MM.1S (cell line): ENCODE results near the gene SCAF11.

Experiments used
- DNase-seq: peaks from one replicate; pipeline ENCODE4 v3.0.0-alpha.2; 2015
- H2AFZ ChIP-seq: fragments of 300-600 bp; sonication (generic); 2 replicates; pipeline ENCODE4 v1.6.0; 2016; ENCODE audit warnings: antibody characterized with exemption, low read length
- H3F3A ChIP-seq: fragments of 300-600 bp; sonication (generic); 2 replicates; pipeline ENCODE4 v1.6.1; 2016; ENCODE audit warnings: mild to moderate bottlenecking, antibody characterized with exemption, low read length, moderate library complexity, mixed read lengths; ENCODE audit not compliant: insufficient read depth
- H3K27ac ChIP-seq: fragments of 300-600 bp; sonication (generic); 2 replicates; pipeline ENCODE4 v1.5.1; 2016; ENCODE audit warnings: mild to moderate bottlenecking, low read length
- H3K27me3 ChIP-seq: fragments of 300-600 bp; sonication (generic); replicated peaks from 2 replicates; pipeline ENCODE4 v1.6.0; 2016; ENCODE audit warnings: low read length; ENCODE audit not compliant: insufficient read depth
- H3K36me3 ChIP-seq: fragments of 300-600 bp; sonication (generic); replicated peaks from 2 replicates; pipeline ENCODE4 v1.6.1; 2016; ENCODE audit warnings: mild to moderate bottlenecking, low read length, mixed read lengths; ENCODE audit not compliant: insufficient read depth
- H3K4me1 ChIP-seq: fragments of 300-600 bp; sonication (generic); 2 replicates; pipeline ENCODE4 v1.6.1; 2016; ENCODE audit warnings: low read length, mixed read lengths
- H3K4me2 ChIP-seq: fragments of 300-600 bp; sonication (generic); 2 replicates; pipeline ENCODE4 v1.6.0; 2016; ENCODE audit warnings: low read depth, low read length
- H3K4me3 ChIP-seq: fragments of 300-600 bp; sonication (generic); 2 replicates; pipeline ENCODE4 v1.5.1; 2016; ENCODE audit warnings: low read length, mixed read lengths
- H3K79me2 ChIP-seq: fragments of 300-600 bp; sonication (generic); 2 replicates; pipeline ENCODE4 v1.6.1; 2016; ENCODE audit warnings: mixed run types, low read length, mixed read lengths
- H3K9ac ChIP-seq: fragments of 300-600 bp; sonication (generic); 2 replicates; pipeline ENCODE4 v1.6.1; 2016; ENCODE audit warnings: low read length, mixed read lengths
- H3K9me2 ChIP-seq: fragments of 300-600 bp; sonication (generic); replicated peaks from 2 replicates; pipeline ENCODE4 v1.6.1; 2016; ENCODE audit warnings: mild to moderate bottlenecking, low read length, mixed read lengths; ENCODE audit not compliant: insufficient read depth
- H3K9me3 ChIP-seq: fragments of 300-600 bp; sonication (generic); replicated peaks from 2 replicates; pipeline ENCODE4 v1.6.1; 2016; ENCODE audit warnings: mild to moderate bottlenecking, low read length, mixed read lengths; ENCODE audit not compliant: insufficient read depth
- H4K20me1 ChIP-seq: fragments of 300-600 bp; sonication (generic); 2 replicates; pipeline ENCODE4 v1.6.1; 2016; ENCODE audit warnings: mild to moderate bottlenecking, low read length, moderate library complexity, mixed read lengths; ENCODE audit not compliant: insufficient read depth
- EZH2 ChIP-seq: fragments of 300-600 bp; sonication (generic); optimal IDR thresholded peaks from 2 replicates; pipeline ENCODE3; 2017; ENCODE audit warnings: low read depth, mild to moderate bottlenecking, antibody characterized with exemption, low read length, mixed read lengths
- EZH2phosphoT487 ChIP-seq: fragments of 300-600 bp; sonication (generic); IDR thresholded peaks from 2 replicates; pipeline ENCODE4 v1.6.1; 2018; ENCODE audit warnings: antibody characterized with exemption, low read length
- TF ChIP-seq, protein P1 (sequence below): fragments of 300-600 bp; sonication (generic); IDR thresholded peaks from 2 replicates; pipeline ENCODE4 v1.5.1; 2016; ENCODE audit warnings: antibody characterized with exemption, low read length, mixed read lengths

SCAF11 gene

GRCh38 chr12:45989287-45989686 lies 1.1 kb downstream of the SCAF11 start:
- H2AFZ ChIP-seq: 0 out of 2 replicates have a peak overlapping the region, but pooled peaks have one; percentile 55
- peaks cover 60% of the 10 kb centered on the region for H3K79me2 ChIP-seq
- peak overlapping the region; percentile 82 for H3K4me2 ChIP-seq
- H3K27me3 ChIP-seq: no peaks in the 10 kb centered on the region
- H3K27ac ChIP-seq: peak overlapping the region; percentile 95; the same call in 1 of the 2 replicates
- DNase-seq: no peak
- H3K4me3 ChIP-seq: peak overlapping the region; percentile 93
- no peaks in the 10 kb centered on the region for H3K9me3 ChIP-seq
- H3K4me1 ChIP-seq: peaks cover 45% of the 10 kb centered on the region
- H3F3A ChIP-seq: peaks cover 37% of the 10 kb centered on the region
- TF ChIP-seq EZH2phosphoT487 (no peak), EZH2 (no peak)
- TF ChIP-seq, protein P1, sequence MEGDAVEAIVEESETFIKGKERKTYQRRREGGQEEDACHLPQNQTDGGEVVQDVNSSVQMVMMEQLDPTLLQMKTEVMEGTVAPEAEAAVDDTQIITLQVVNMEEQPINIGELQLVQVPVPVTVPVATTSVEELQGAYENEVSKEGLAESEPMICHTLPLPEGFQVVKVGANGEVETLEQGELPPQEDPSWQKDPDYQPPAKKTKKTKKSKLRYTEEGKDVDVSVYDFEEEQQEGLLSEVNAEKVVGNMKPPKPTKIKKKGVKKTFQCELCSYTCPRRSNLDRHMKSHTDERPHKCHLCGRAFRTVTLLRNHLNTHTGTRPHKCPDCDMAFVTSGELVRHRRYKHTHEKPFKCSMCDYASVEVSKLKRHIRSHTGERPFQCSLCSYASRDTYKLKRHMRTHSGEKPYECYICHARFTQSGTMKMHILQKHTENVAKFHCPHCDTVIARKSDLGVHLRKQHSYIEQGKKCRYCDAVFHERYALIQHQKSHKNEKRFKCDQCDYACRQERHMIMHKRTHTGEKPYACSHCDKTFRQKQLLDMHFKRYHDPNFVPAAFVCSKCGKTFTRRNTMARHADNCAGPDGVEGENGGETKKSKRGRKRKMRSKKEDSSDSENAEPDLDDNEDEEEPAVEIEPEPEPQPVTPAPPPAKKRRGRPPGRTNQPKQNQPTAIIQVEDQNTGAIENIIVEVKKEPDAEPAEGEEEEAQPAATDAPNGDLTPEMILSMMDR: no peak
- H3K36me3 ChIP-seq: no peaks in the 10 kb centered on the region
- H4K20me1 ChIP-seq: peaks cover 28% of the 10 kb centered on the region
- no peaks in the 10 kb centered on the region for H3K9me2 ChIP-seq
- H3K9ac ChIP-seq: peak overlapping the region; percentile 95

GRCh38 chr12:45988264-45988663 lies 2.1 kb downstream of the SCAF11 start:
- Histone ChIP-seq H3F3A (peaks cover 37% of the 10 kb centered on the region), H3K9me3 (no peaks in the 10 kb centered on the region), H3K9me2 (no peaks in the 10 kb centered on the region), H3K27me3 (no peaks in the 10 kb centered on the region), H3K9ac (peak overlapping the region; percentile 95; the same call in 1 of the 2 replicates), H3K4me1 (peaks cover 47% of the 10 kb centered on the region), H3K79me2 (peaks cover 70% of the 10 kb centered on the region), H2AFZ (no peak overlapping the region), H3K4me2 (peak overlapping the region; percentile 82), H3K36me3 (no peaks in the 10 kb centered on the region), H3K4me3 (peak overlapping the region; percentile 93), H3K27ac (no peak overlapping the region), H4K20me1 (peaks cover 37% of the 10 kb centered on the region)
- DNase-seq: no peak
- TF ChIP-seq EZH2phosphoT487 (no peak), EZH2 (no peak)
- TF ChIP-seq, protein P1: no peak

DNA sequence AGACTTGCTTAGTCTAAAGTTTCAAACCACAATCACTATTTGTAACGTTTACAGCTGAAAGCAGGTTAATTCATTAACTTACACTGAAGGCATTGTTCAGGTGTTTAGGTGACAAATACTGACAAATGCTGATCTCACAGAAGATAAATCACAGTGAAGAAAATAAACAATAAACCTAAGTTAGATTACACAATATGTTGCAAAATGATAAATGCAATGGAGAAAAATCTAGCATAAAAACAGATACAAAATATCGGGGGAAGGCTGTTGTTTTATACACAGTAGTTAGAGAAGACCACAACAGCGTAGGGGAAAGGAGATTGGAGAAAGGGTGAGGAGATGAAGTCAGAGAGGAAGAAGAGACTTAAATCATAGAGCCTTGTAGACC lies 3.0 kb downstream of the SCAF11 start:
- Histone ChIP-seq H3F3A (peaks cover 29% of the 10 kb centered on the region), H2AFZ (no peak overlapping the region), H3K79me2 (peaks cover 80% of the 10 kb centered on the region), H3K9ac (no peak overlapping the region), H3K4me3 (no peak overlapping the region), H4K20me1 (peaks cover 46% of the 10 kb centered on the region), H3K27ac (no peak overlapping the region), H3K27me3 (no peaks in the 10 kb centered on the region), H3K4me1 (peaks cover 41% of the 10 kb centered on the region), H3K36me3 (no peaks in the 10 kb centered on the region), H3K9me3 (no peaks in the 10 kb centered on the region), H3K9me2 (no peaks in the 10 kb centered on the region), H3K4me2 (peak overlapping the region; percentile 82; the same call in 1 of the 2 replicates)
- no peak for DNase-seq
- no peak for TF ChIP-seq EZH2phosphoT487
- TF ChIP-seq, protein P1: no peak
